Middle frontal gyrus (tissue), 1 donor: Measurements from ENCODE around the gene LCN1.

Experiments
- DNase-seq: peaks from one replicate; pipeline ENCODE4 v3.0.0-alpha.2; 2015; ENCODE audit warnings: low spot score; ENCODE audit errors: extremely low spot score

Gene LCN1

GRCh38 chr9:135488527-135488926 is 32.7 kb upstream of the LCN1 start:
- no peak for DNase-seq

DNA sequence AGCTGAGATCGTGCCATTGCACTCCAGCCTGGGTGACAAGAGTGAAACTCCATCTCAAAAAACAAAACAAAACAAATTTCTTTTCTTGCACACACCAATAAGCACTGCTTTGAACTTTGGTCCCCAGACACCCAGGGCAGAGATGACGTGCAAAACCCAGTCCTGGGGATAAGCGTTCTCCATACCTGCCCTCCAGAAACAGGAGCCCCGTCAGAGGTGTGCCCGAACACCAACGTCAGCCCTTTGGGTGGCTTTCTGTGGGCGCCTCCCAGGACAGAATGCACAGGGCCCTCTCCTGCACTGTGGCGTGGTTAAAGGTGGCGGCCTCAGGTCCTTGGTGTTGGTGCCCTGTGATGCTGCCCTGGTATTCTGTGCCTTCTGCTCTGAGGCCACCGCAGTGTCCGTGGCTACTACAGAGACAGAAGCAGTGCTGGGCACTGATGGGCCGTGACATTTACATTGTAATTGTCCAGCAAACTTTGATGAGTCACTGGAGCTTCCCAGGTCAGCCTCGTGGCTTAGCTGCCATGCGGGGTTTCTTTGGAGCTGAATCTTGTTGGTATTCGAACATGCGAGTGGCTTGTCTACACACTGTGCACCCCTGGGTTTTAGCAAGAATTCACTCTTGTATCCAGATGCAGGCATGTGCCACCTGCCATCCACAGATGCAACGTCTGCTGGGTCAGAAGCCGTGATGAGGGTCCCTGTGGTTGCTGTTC is 31.9 kb upstream of the LCN1 start:
- no peak for DNase-seq

DNA sequence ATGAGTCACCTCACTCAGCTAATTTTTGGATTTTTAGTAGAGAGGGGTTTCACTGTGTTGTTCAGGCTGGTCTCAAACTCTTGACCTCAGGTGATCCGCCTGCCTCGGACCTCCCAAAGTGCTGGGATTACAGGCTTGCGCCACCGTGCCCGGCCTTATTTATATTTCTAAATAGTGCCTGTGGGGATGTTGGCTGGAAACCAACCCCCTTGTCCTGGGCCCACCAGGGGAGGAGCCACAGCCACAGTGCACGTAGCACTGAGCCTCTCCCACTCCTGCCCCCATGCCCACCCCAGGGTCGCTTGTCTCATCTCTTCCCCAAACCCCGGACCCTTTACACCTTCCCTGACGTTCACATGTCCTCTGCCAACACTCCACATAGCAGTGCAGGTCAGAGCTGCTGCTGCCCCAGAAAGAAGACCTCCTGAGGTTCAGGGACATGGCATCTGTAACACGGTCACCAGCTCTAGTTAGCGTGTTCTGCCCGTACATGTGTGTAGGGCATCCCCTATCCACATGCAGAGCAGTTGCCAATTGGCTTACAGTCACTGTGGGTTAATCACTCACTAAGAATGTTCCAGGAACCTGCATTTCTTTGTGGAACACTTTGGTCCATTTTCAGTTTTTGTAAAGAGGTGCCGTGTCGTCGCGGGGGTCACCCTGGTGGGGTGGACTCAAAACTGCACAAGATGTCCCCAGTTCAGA is 30.9 kb upstream of the LCN1 start:
- DNase-seq = no peak

GRCh38 chr9:135490980-135491464 is 30.2 kb upstream of the LCN1 start:
- DNase-seq = no peak

DNA sequence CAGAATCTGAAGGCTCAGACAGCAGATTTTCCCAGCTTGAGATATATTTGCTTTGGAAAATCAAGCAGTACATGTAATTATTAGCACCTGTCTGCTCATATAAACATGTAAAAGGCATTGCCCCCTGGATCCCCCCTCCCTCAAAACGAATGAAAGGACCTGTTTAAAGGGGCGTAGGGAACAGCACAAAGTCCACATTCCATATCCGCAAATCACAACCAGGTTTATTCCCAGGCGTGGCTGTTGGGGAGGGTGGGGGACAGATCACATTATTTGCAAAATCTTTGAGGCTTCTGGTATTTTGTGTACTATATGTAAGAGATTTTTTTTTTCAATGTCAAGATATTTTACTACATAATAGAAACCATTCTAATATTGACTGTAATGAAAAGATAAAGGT is 29.5 kb upstream of the LCN1 start:
- DNase-seq = no peak

DNA sequence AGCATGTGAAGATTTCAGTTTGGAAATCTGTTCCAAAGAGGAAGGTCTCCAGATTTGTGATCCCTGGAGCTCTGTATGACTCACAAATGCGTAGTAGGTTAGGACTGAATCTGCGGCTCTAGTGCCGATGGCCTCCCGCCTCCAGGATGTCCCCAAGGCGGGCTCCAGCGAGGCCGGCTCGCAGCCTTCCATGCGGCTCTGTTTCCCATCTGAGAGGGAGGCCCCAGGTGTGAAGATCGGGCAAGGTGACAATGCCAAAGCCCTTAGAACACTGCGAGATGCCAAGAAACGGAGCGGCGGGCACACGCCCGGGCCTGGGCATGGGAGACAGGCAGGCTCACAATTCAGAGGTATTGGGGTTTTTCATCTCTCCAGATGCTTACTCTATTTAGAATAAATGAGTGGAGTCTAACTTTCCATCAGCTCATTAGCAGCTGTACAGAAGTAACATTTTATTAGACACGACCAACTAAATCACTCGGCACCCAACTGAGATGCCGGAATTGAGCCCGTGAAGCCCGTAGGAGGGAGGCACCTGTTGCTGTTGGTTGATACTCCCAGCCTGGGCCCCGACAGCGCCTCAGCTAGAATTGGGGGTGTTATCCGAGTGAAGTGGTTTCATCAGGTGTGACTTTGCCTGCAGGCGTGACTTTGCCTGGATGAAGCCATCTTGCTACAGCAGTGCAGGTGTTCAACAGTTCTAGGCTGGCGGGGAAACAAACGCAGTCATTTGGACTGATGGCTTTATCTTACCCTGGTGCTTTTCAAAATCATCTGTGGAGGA is 28.2 kb upstream of the LCN1 start:
- no peak for DNase-seq

DNA sequence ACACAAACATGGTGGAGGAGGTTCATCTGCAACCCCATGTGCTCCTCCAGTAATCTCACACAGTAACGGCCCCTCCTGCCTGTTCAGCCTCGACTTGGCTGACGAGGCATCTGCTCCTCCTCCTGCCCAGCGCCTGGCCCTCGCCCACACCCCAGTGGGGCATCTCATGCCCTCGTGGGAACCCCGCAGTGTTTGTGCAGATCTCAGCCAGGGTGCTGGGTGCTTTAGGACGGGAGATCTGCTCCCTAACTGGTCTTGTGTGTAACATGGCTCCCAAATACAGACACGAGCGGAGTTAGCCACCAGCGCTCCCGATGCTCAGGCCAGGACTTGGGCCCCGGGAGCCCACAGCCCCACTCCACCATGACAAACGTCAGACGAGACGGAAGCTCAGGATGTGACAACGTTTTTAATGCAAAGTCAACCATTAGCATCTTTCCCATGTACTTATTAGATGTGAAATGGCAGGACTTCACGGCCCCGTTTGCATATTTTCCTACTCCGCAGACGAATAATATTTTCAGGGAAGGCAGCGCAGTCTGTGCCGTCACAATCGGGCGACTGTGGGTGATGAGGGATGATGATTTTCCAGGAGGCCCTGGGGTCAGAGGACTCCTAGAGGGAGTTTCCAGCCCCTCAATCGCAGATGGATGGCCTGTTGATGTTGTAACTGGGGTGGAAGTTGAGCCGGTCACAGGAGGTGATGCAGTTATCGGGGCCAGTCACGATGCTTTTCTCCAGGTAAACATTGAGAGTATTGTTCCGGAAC is 26.3 kb upstream of the LCN1 start:
- DNase-seq = no peak

- DNase-seq = no peak
Measured at GRCh38 chr9:135498381-135499126, 22.7 kb upstream of the LCN1 start.

GRCh38 chr9:135499326-135500070 is 21.7 kb upstream of the LCN1 start:
- peak; percentile 88 for DNase-seq

GRCh38 chr9:135500071-135500524 is 21.1 kb upstream of the LCN1 start:
- DNase-seq = no peak

- DNase-seq = peak; percentile 78
Measured at GRCh38 chr9:135500525-135501260, 20.5 kb upstream of the LCN1 start, which contains the start of gene MRPS2. Gene MRPS2, plus strand, starts transcription at chr9:135500682. Its CDS starts 29 bp downstream, at chr9:135500711.

- DNase-seq = no peak
Measured at GRCh38 chr9:135501261-135502167, 19.7 kb upstream of the LCN1 start.

- DNase-seq = no peak
Measured at GRCh38 chr9:135502168-135502872, 18.9 kb upstream of the LCN1 start.

DNA sequence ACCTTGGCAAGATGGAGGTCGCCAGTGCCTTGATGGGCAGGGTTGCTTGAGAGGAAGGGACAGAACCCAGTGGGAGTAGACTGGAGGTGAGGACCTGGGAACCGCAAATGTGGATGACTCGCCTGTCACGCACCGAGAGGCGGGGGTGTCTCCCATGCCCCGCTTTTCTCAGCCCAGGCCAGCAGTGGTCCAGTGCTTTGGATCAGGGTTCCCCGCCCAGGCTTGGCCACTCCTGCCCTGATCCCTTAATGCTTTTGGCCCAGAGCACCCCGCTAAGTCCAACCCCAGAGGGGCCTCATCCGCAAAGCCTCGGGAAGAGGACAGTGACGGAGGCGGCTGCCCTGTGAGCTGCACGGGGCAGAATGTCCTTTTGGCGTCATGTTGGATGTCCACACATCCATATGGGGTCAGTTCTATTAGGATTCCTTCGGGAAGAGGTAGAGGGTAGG is 18.3 kb upstream of the LCN1 start:
- no peak for DNase-seq

DNA sequence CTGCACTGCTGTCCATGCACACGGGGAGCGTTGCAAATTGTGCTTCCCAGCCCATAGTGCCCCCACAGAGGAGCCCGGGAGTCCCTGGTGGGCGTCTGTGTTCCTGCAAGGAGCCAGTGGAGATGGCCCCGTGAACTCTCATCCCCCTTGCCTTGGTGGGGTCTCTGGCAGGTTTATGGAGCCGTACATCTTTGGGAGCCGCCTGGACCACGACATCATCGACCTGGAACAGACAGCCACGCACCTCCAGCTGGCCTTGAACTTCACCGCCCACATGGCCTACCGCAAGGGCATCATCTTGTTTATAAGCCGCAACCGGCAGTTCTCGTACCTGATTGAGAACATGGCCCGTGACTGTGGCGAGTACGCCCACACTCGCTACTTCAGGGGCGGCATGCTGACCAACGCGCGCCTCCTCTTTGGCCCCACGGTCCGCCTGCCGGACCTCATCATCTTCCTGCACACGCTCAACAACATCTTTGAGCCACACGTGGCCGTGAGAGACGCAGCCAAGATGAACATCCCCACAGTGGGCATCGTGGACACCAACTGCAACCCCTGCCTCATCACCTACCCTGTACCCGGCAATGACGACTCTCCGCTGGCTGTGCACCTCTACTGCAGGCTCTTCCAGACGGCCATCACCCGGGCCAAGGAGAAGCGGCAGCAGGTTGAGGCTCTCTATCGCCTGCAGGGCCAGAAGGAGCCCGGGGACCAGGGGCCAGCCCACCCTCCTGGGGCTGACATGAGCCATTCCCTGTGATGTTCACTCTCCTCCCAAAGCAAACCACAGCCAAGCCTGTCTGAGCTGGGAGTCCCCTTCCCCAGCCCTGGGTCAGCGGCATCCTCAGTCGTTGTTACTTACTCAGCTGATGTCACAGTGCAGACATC is 17.6 kb upstream of the LCN1 start:
- DNase-seq = no peak
